Colonic mucosa (tissue), 4 donors: ENCODE data around the gene ELL. TPM values are rescaled to one million over a fixed set of nuclear protein-coding genes. Genes with fewer than 3 reads are reported as not detected.

ENCODE experiments used
- DNase-seq: peaks from one replicate; pipeline ENCODE4 v3.0.0-alpha.2; 2020
- H3K27ac ChIP-seq: fragments of 200-600 bp; one replicate; pipeline ENCODE4 v1.8.0; 2021
- H3K27me3 ChIP-seq: fragments of 200-600 bp; one replicate; pipeline ENCODE4 v1.8.0; 2021
- H3K36me3 ChIP-seq: fragments of 200-600 bp; one replicate; pipeline ENCODE4 v1.8.0; 2021
- H3K4me1 ChIP-seq: fragments of 200-600 bp; one replicate; pipeline ENCODE4 v1.8.0; 2021; ENCODE audit warnings: mild to moderate bottlenecking
- H3K4me3 ChIP-seq: fragments of 200-600 bp; one replicate; pipeline ENCODE4 v1.8.0; 2021
- H3K9ac ChIP-seq, 2 donors: one replicate each; pipeline ENCODE4 v1.7.0; 2013; ENCODE audit warnings: control low read depth in 2 of 2, low read depth in 2 of 2, low read length in 2 of 2
- H3K9me3 ChIP-seq: fragments of 200-600 bp; one replicate; pipeline ENCODE4 v1.8.0; 2021
- CTCF ChIP-seq: fragments of 200-600 bp; IDR thresholded peaks from one replicate; pipeline ENCODE4 v1.8.0; 2022; ENCODE audit warnings: antibody characterized with exemption, mild to moderate bottlenecking
- intact Hi-C: fragments of 100-400 bp; cut with DNase I; formaldehyde crosslinking; loops from one replicate; pipeline ENCODE4 v1.14.1; 2022
- total RNA-seq, 2 donors: library from RNA; stranded (reverse); fragmentation: NEBNext Ultra II Directional in 1 of 2; extraction: Animal tissue kit (Norgen Biotek cat#: 25700) in 1 of 2; gene quantifications; one replicate each; pipeline ENCODE4 v1.2.1, GENCODE V29; 2021
- donor health status: healthy.
- donor health status: DM: no; HTN: no; CAD: no.
- donor health status: DM: no; HTN: no; CAD: no.

ELL gene
- total RNA-seq, 2 donors from 2014 or later, result 16.3 to 18.6 TPM

GRCh38 chr19:18489627-18490184 lies 32.2 kb downstream of the ELL start:
- no peak for DNase-seq
- no peak overlapping the region for H3K27ac ChIP-seq
- H3K4me3 ChIP-seq, result no peak overlapping the region
- no peak for TF ChIP-seq CTCF
- no peak overlapping the region for H3K9ac ChIP-seq
- H3K4me1 ChIP-seq, result peaks cover 26% of the 10 kb centered on the region
- intact Hi-C loops, result no loop called here
- no peaks in the 10 kb centered on the region for H3K27me3 ChIP-seq
- no peaks in the 10 kb centered on the region for H3K36me3 ChIP-seq
- H3K9me3 ChIP-seq, result no peaks in the 10 kb centered on the region

DNA sequence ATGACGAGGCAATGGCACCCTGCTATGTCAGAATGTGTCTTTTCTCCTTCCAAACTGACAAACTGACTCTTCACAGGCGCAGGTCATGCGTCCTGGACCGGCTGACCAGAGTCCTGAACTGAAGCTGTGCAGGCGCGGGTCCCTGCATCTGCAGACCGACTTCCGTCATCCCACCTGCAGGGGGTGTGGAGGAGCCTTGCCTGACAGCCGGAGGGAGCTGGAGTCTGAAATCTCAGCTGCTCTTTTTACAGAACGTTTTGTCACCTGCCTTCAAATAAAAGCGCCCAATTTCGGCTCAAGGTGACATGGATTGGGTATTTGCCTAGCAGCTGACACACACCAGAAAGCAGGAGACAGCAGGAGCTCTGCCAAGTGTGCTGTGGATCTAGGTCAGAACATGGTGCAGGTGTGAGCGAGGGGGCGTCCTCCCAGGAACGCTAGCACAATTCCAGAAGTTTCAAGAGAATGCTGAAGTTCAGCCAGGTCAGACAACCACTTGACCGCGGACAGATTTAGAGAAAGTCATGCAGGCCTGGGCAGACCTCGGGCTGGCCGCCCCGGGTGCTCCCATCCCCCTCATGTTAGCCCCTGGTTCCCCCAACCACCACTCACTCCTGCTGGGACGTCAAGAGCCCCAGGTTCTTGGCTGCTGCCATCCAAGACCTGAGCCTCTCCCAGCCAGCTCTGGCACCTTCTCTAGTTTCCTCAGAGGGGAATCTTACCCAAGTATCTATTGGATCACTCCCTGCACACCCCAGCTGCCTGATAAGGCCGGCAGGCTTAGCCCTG lies 32.8 kb downstream of the ELL start:
- Histone ChIP-seq H3K4me1 (peaks cover 23% of the 10 kb centered on the region), H3K9ac (no peak overlapping the region)
- intact Hi-C loops, result no loop called here

GRCh38 chr19:18488403-18488723 lies 33.5 kb downstream of the ELL start:
- Histone ChIP-seq H3K27me3 (no peaks in the 10 kb centered on the region), H3K9ac (no peak overlapping the region), H3K27ac (no peak overlapping the region), H3K36me3 (no peaks in the 10 kb centered on the region), H3K9me3 (no peaks in the 10 kb centered on the region), H3K4me3 (no peak overlapping the region), H3K4me1 (peaks cover 23% of the 10 kb centered on the region)
- DNase-seq, result no peak
- peak; percentile 17 for TF ChIP-seq CTCF
- intact Hi-C loops, result no loop called here

More for the DNA sequence above, 32.8 kb downstream of the ELL start:
- H3K4me3 ChIP-seq, result no peak overlapping the region
- no peak overlapping the region for H3K27ac ChIP-seq
- TF ChIP-seq CTCF, result peak; percentile 14
- no peaks in the 10 kb centered on the region for H3K9me3 ChIP-seq
- no peak for DNase-seq
- no peaks in the 10 kb centered on the region for H3K27me3 ChIP-seq
- no peaks in the 10 kb centered on the region for H3K36me3 ChIP-seq

DNA sequence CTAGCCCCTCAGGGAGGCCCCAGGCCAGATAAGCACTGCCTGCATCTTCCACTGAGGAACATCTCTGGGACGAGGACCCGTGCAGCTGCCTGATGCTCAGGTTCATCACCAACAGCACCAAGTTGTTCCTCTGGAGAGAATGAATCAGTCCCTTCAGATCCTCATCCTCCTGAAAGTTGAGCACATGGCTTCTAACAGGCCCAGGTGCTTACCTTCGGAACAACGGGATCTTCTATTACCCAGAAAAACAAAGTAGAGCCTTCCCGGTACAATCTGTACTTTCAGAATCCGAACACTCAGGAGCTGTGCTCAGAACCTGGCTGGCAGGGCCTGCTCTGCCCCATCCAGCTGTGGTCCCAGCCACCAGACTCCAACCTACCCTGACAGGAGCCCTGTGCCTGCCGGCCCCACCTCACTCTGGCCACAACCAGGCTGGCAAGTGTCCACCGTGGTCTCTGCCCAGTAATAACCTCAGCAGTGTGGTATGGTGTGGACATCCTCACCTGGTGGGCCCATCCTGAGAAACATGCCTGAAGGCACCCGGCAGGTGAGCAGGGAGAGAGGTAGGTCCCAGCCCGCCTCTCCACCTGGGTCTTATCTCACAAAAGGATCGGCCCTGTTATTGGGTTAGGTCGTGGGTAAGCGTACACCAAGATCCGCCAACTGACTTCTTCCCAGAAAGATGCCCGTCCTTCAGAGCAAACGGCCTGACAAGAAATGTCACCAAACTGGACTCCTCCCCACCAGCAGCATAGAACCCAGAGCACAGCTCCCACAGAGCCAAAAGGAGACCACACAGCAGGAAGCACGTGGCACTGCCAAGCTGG lies 34.1 kb downstream of the ELL start:
- Histone ChIP-seq H3K27me3 (no peaks in the 10 kb centered on the region), H3K27ac (no peak overlapping the region), H3K4me1 (peaks cover 23% of the 10 kb centered on the region), H3K9me3 (no peaks in the 10 kb centered on the region), H3K4me3 (no peak overlapping the region), H3K9ac (no peak overlapping the region), H3K36me3 (no peaks in the 10 kb centered on the region)
- DNase-seq, result no peak
- intact Hi-C loops, result no loop called here
- no peak for TF ChIP-seq CTCF

DNA sequence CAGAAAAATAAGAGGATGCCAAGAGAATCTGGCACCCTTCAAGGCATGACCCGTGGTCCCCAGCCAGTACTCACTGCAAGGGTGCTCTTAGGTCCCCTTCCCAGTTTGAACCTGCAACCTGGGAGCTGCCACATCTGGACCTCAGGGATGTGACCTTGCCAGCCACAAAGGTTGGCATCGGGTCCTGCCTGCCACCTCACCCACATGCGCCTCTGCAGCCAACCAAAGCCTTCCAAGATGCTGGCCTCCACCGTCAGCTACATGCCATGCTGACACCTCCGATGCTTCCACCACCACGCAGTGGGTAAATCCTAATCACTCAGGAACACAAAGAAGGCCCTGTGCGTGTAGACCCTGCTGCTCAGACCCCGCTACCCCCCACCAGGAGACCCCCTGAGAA lies 35.1 kb downstream of the ELL start:
- H3K27ac ChIP-seq, result peak overlapping the region; percentile 62
- peak overlapping the region in 1 of 2 donors; percentile 41 for H3K9ac ChIP-seq
- intact Hi-C loops, result no loop called here
- no peaks in the 10 kb centered on the region for H3K36me3 ChIP-seq
- H3K4me1 ChIP-seq, result peaks cover 23% of the 10 kb centered on the region
- H3K9me3 ChIP-seq, result no peaks in the 10 kb centered on the region
- no peak for DNase-seq
- no peak overlapping the region for H3K4me3 ChIP-seq
- H3K27me3 ChIP-seq, result no peaks in the 10 kb centered on the region
- TF ChIP-seq CTCF, result no peak
